ENCODE data around the gene CALY. TPM values are rescaled to one million over a fixed set of nuclear protein-coding genes. Genes with fewer than 3 reads are reported as not detected.

CALY gene
- total RNA-seq, 4 donors from 2014 or later: 0.34 TPM; not detected in 3

- no peak for TF ChIP-seq CTCF (IDR thresholded peaks at IDR 0.05; ENCODE audit: low read depth)
These were observed 59.3 kb downstream of the CALY start for GRCh38 chr10:133277277-133277992.

GRCh38 chr10:133276435-133277201 is 60.1 kb downstream of the CALY start, which contains the start of gene ADAM8:
ADAM8 (minus strand) TSS chr10:133276868; CDS start chr10:133276817, 51 bp downstream.
- TF ChIP-seq CTCF (IDR thresholded peaks at IDR 0.05; ENCODE audit: low read depth): no peak

- no peak for TF ChIP-seq CTCF (IDR thresholded peaks at IDR 0.05; ENCODE audit: low read depth)
These were observed 60.6 kb downstream of the CALY start for GRCh38 chr10:133276100-133276434.

- no peak for TF ChIP-seq CTCF (IDR thresholded peaks at IDR 0.05; ENCODE audit: low read depth)
These were observed 61.0 kb downstream of the CALY start for GRCh38 chr10:133275684-133276092.

GRCh38 chr10:133274751-133275683 is 61.7 kb downstream of the CALY start:
- TF ChIP-seq CTCF (IDR thresholded peaks at IDR 0.05; ENCODE audit: low read depth): no peak

Small RNA genes within 50 kb of the gene (small RNA-seq; reads per million reads assigned to genes)
- gene AL360181.4 (not detected), gene BANF1P2 (not detected), gene MIR3944 (not detected)

Other genes starting within 250 kb of the CALY start
- under 1 TPM in 1 of 4 donors, not detected in 3; 0.38 TPM for gene ADGRA1, start 249.0 kb downstream of the CALY start, total RNA-seq
- gene KNDC1, start 176.7 kb downstream of the CALY start, total RNA-seq: not detected
- not detected for gene UTF1, start 106.7 kb downstream of the CALY start, total RNA-seq
- gene VENTX, start 99.0 kb downstream of the CALY start, total RNA-seq: 1 to 10 TPM; 1.3 to 3.6 (median 2.9) TPM
- 10 to 100 TPM in 1 of 4 donors, 1 to 10 TPM in 2, under 1 TPM in 1; 0.65 to 27.9 (median 3.3) TPM for gene ADAM8, start 60.0 kb downstream of the CALY start, total RNA-seq
- gene TUBGCP2, start 28.0 kb downstream of the CALY start, total RNA-seq: 10 to 100 TPM; 24.5 to 43.9 (median 36.8) TPM
- 10 to 100 TPM; 17.2 to 29.0 (median 25.3) TPM for gene ZNF511, start 28.0 kb downstream of the CALY start, total RNA-seq
- not detected for gene PRAP1, start 10.5 kb upstream of the CALY start, total RNA-seq
- gene FUOM, start 21.1 kb upstream of the CALY start, total RNA-seq: 10 to 100 TPM; 16.5 to 43.2 (median 29.6) TPM
- 100 to 1,000 TPM; 106 to 317 (median 123) TPM for gene ECHS1, start 36.5 kb upstream of the CALY start, total RNA-seq
- gene PAOX, start 42.4 kb upstream of the CALY start, total RNA-seq: 10 to 100 TPM in 1 of 4 donors, 1 to 10 TPM in 3; 2.4 to 18.6 (median 8.1) TPM
- 10 to 100 TPM; 14.8 to 29.7 (median 23.1) TPM for gene MTG1, start 57.3 kb upstream of the CALY start, total RNA-seq
- gene SPRN, start 87.7 kb upstream of the CALY start, total RNA-seq: not detected
- gene SCART1, start 117.0 kb upstream of the CALY start, total RNA-seq: 1 to 10 TPM; 1.8 to 5.5 (median 2.0) TPM
- gene CYP2E1, start 190.5 kb upstream of the CALY start, total RNA-seq: 1 to 10 TPM in 3 of 4 donors, not detected in 1; 1.1 to 3.2 (median 1.4) TPM
- 10 to 100 TPM in 1 of 4 donors, 1 to 10 TPM in 1, not detected in 2; 1.1 to 13.2 TPM for gene SYCE1, start 228.7 kb upstream of the CALY start, total RNA-seq